Tibial artery (tissue), 4 donors: ENCODE results near the gene FRMD8.

Source experiments
- DNase-seq, 2 donors: peaks; one replicate each; pipeline ENCODE4 v3.0.0-alpha.2; 2019
- H3K27ac ChIP-seq, 2 donors: fragments of 200-600 bp; sonication (generic) in 1 of 2; 1 replicate in 1 of 2; 2 replicates in 1 of 2; pipeline ENCODE4 v1.5.1; 2018 to 2019; ENCODE audit warnings: mild to moderate bottlenecking in 1 of 2
- H3K27me3 ChIP-seq, 2 donors: fragments of 200-600 bp; sonication (generic) in 1 of 2; one replicate each; pipeline versions ENCODE4 v1.5.1 to v1.6.0; 2016 to 2019
- H3K36me3 ChIP-seq, 3 donors: fragments of 200-600 bp; sonication (generic) in 2 of 3; one replicate each; pipeline ENCODE4 v1.5.1; 2016 to 2019; ENCODE audit warnings: mild to moderate bottlenecking in 2 of 3
- H3K4me1 ChIP-seq, 4 donors: fragments of 200-600 bp; sonication (generic) in 2 of 4; 1 replicate in 3 of 4; 2 replicates in 1 of 4; pipeline ENCODE4 v1.5.1; 2016 to 2019
- H3K4me3 ChIP-seq, 2 donors: fragments of 200-600 bp; sonication (generic) in 1 of 2; 1 replicate in 1 of 2; 2 replicates in 1 of 2; pipeline ENCODE4 v1.5.1; 2018 to 2019; ENCODE audit warnings: mild to moderate bottlenecking in 2 of 2
- H3K9me3 ChIP-seq, 3 donors: fragments of 200-600 bp; sonication (generic) in 1 of 3; one replicate each; pipeline ENCODE4 v1.5.1; 2016 to 2019
- CTCF ChIP-seq, 2 experiments: fragments of 200-600 bp in 1 of 2; fragments of 450-650 bp in 1 of 2; IDR thresholded peaks; one replicate each; pipeline ENCODE4 v1.5.1; 2017 to 2019; ENCODE audit warnings: antibody characterized with exemption in 2 of 2, mild to moderate bottlenecking in 1 of 2, moderate library complexity in 1 of 2
- intact Hi-C: fragments of 100-400 bp; cut with DNase I; formaldehyde crosslinking; loops from one replicate; pipeline ENCODE4 v1.15.0; 2023; ENCODE audit warnings: low total_unique reads

FRMD8 gene

GRCh38 chr11:65432686-65433582, 46.5 kb downstream of the FRMD8 start:
- peaks cover 49 to 69% (median 50%) of the 10 kb centered on the region in 3 donors for H3K36me3 ChIP-seq
- intact Hi-C loops, result no loop called here
- H3K27ac ChIP-seq, result peak overlapping the region in 1 of 2 donors; percentile 13
- no peaks in the 10 kb centered on the region for H3K9me3 ChIP-seq
- H3K27me3 ChIP-seq, result no peaks in the 10 kb centered on the region
- H3K4me1 ChIP-seq, result peaks cover 0 to 99% (median 51%) of the 10 kb centered on the region in 4 donors
- no peak for DNase-seq
- TF ChIP-seq CTCF (IDR thresholded peaks at IDR 0.05), result peak in 1 of 2 experiments; percentile 13
- peak overlapping the region; percentile 5 to 67 for H3K4me3 ChIP-seq

- intact Hi-C loops, result no loop called here
- H3K4me3 ChIP-seq, result no peak overlapping the region
- no peaks in the 10 kb centered on the region for H3K27me3 ChIP-seq
- peak overlapping the region; percentile 13 to 27 for H3K27ac ChIP-seq
- H3K9me3 ChIP-seq, result no peaks in the 10 kb centered on the region
- no peak for TF ChIP-seq CTCF (IDR thresholded peaks at IDR 0.05)
- H3K36me3 ChIP-seq, result peaks cover 51 to 76% (median 53%) of the 10 kb centered on the region in 3 donors
- peaks cover 0 to 99% (median 54%) of the 10 kb centered on the region in 4 donors for H3K4me1 ChIP-seq
- DNase-seq, result no peak
Measured at GRCh38 chr11:65433657-65434056, 47.2 kb downstream of the FRMD8 start.

- Histone ChIP-seq H3K27me3 (no peaks in the 10 kb centered on the region), H3K9me3 (no peaks in the 10 kb centered on the region), H3K4me1 (peaks cover 0 to 99% (median 56%) of the 10 kb centered on the region in 4 donors), H3K27ac (peak overlapping the region; percentile 13 to 27), H3K36me3 (peaks cover 56 to 81% (median 58%) of the 10 kb centered on the region in 3 donors), H3K4me3 (peak overlapping the region; percentile 2 to 23)
- no peak for TF ChIP-seq CTCF (IDR thresholded peaks at IDR 0.05)
- intact Hi-C loops, result no loop called here
- no peak for DNase-seq
Measured at GRCh38 chr11:65434057-65434666, 47.7 kb downstream of the FRMD8 start.

GRCh38 chr11:65434667-65435410, 48.4 kb downstream of the FRMD8 start:
- DNase-seq, result no peak
- H3K4me1 ChIP-seq, result peaks cover 0 to 99% (median 63%) of the 10 kb centered on the region in 4 donors
- no peaks in the 10 kb centered on the region for H3K9me3 ChIP-seq
- peaks cover 60 to 88% (median 61%) of the 10 kb centered on the region in 3 donors for H3K36me3 ChIP-seq
- H3K4me3 ChIP-seq, result peak overlapping the region in 1 of 2 donors; percentile 23
- intact Hi-C loops, result no loop called here
- no peak for TF ChIP-seq CTCF (IDR thresholded peaks at IDR 0.05)
- peak overlapping the region; percentile 13 to 32 for H3K27ac ChIP-seq
- no peaks in the 10 kb centered on the region for H3K27me3 ChIP-seq

GRCh38 chr11:65435411-65435931, 49.0 kb downstream of the FRMD8 start:
- H3K4me1 ChIP-seq, result peaks cover 0 to 99% (median 60%) of the 10 kb centered on the region in 4 donors
- H3K4me3 ChIP-seq, result peak overlapping the region in 1 of 2 donors; percentile 1
- intact Hi-C loops, result no loop called here
- no peak for TF ChIP-seq CTCF (IDR thresholded peaks at IDR 0.05)
- DNase-seq, result peak; percentile 14 to 64
- H3K36me3 ChIP-seq, result peaks cover 60 to 92% (median 64%) of the 10 kb centered on the region in 3 donors
- no peaks in the 10 kb centered on the region for H3K9me3 ChIP-seq
- no peaks in the 10 kb centered on the region for H3K27me3 ChIP-seq
- H3K27ac ChIP-seq, result peak overlapping the region; percentile 32 to 49
